HG02571 (cell line): ENCODE measurements around the gene ACP4.
"Not testable (repeated sequence)": the region's sequence is repeated elsewhere in the genome, so short reads cannot be mapped to it uniquely, and the experiment has no call there.

Experiments
- ATAC-seq: cut with Tn5 transposase; IDR thresholded peaks from one replicate; pipeline ENCODE4 v1.9.1; 2021; ENCODE audit warnings: mild to moderate bottlenecking, moderate library complexity; ENCODE audit not compliant: unreplicated experiment

Gene ACP4

GRCh38 chr19:50796634-50797428 is 6.6 kb downstream of the ACP4 start:
- no peak for ATAC-seq

- no peak for ATAC-seq
Observed at GRCh38 chr19:50797429-50797780, 7.2 kb downstream of the ACP4 start.

- ATAC-seq = no peak
Observed at GRCh38 chr19:50797781-50798658, 7.8 kb downstream of the ACP4 start.

GRCh38 chr19:50798659-50799546 is 8.7 kb downstream of the ACP4 start:
- ATAC-seq = no peak

- no peak for ATAC-seq
Observed at GRCh38 chr19:50799547-50799851, 9.3 kb downstream of the ACP4 start.

DNA sequence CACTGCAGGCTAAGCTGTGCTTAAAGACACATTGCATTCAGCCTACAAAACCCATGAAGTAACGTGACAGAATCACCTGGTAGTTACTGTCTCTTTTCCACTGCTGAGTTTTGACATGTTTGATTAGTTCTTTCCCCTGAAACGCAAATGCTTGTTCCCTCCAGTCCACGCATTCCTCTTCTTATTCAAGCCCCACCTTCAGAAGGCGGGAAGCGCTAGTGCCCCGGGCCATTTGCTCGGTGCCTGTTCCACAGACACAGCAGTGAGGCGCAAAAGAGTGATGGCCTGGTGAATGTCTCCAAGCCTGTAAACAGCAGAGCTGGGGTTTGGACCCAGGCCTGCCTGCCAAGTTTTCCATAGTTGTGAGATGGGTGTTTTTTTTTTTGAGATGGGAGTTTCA is 10.9 kb downstream of the ACP4 start:
- no peak for ATAC-seq

GRCh38 chr19:50803633-50804419 is 13.6 kb downstream of the ACP4 start:
- peak; percentile 10 for ATAC-seq

GRCh38 chr19:50804420-50805272 is 14.4 kb downstream of the ACP4 start:
- peak; percentile 92 for ATAC-seq

GRCh38 chr19:50808856-50809255 is 18.6 kb downstream of the ACP4 start:
- no peak for ATAC-seq

DNA sequence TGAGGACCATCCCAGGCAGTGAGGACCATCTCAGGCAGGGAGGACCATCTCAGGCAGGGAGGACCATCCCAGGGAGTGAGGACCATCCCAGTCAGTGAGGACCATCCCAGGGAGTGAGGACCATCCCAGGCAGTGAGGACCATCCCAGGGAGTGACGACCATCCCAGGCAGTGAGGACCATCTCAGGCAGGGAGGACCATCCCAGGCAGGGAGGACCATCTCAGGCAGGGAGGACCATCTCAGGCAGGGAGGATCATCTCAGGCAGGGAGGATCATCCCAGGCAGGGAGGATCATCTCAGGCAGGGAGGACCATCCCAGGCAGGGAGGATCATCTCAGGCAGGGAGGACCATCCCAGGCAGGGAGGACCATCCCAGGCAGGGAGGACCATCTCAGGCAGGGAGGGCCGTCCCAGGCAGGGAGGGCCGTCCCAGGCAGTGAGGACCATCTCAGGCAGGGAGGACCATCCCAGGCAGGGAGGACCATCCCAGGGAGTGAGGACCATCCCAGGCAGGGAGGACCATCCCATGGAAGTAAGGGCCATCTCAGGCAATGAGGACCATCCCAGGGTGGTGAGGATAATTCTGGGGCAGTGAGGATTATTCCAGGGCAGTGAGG is 21.5 kb downstream of the ACP4 start:
- not testable (repeated sequence) for ATAC-seq

DNA sequence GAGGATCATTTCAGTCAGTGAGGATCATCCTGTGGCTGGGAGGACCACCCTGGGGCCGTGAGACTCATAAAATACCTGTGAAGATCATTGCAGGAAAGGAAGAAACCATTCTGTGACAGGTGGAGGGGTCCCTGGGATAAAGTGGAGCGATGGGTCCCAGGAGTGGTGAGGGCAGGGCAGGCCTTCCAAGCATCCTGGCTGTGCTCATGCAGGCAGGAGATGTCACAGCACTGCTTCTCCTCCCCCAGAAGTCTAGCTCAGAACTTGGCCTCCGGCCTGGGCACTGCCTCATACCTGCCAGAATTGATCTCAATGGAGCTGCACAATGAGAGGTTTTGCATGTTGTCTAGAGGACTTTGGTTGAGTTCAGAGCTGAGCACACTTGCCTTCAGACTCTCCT is 22.3 kb downstream of the ACP4 start:
- no peak for ATAC-seq

DNA sequence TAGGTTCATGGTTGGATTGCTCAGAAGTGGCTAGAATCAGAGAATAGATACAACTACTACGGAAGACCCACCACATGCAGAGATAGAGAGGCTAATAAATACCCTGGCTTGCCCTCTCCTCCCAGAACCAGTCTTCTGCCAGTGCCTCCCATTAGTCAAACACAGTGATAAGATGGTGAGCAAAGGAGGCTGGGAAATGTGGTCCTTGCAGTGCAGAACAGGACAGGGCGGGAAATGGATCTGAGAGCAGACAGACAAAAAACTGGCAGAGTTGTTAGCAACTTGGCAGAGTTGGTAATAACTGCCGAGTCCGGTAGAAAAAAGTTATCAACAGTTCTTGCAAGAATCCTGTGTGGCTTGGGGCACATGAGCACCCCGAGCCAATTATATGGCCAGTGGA is 24.7 kb downstream of the ACP4 start:
- no peak for ATAC-seq

DNA sequence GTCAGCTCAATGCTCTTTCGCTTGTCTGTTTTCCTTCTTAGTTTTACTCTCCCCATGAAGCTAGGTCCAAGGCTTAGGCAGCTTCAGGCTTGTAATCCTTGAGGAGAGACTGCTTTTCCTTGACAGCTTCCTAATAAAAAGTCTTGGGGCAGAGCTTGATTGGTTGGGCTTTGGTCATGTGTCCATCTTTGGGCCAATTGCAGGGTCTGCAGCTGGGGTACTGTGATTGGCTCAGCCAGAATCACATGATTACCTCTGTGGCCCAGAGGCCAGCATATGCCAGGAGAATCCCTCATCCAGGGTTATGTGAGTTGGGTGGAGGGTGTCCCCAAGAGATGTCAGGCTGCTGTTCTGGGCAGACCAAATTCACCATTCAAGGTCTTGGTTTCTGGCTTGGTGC is 25.2 kb downstream of the ACP4 start:
- no peak for ATAC-seq

DNA sequence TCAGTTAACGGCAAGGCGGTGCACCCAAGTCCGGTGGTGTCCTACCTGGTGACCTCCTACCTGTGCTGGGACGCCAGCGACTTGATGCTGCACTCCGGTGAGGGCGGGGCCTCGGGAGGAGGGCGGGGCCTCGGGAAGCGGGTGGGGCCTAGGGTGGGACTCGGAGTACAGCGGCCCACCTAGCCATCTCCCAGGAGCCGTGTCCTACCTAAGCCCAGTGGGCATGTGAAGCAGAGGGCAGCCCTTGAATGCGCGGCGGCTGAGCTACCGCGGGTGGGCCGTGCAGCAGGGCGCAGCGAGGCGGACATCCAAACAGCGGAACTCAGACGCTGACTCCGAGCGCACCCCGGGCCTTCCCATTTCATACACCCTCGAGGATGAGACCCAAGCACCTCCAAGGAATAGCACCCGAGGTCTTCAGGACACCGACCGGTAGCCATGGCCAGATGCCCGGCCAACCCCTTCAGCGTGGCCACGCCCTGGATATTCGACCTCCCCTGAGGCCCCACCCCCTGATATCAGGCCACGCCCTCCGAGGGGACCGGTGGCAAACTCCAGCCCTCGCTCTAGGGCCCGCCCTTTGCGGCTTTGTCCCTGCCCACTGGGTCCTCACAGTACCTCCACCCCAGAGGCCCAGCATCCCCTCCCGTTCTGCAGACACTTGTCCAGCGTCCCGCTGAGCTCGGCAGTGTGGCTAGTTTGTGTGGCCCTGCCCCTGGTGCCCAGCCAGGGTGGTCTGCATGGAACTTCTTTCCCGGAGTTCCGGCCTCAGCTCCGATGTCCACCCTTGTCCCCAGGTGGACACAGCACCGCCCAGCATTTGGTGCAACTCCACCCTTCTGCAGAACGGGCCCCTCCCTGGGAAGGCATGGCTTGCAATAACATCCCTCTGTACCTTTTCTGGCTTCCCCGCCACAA is 28.0 kb downstream of the ACP4 start:
- peak; percentile 54 for ATAC-seq

- ATAC-seq = no peak
Observed at GRCh38 chr19:50818859-50819472, 28.8 kb downstream of the ACP4 start.

DNA sequence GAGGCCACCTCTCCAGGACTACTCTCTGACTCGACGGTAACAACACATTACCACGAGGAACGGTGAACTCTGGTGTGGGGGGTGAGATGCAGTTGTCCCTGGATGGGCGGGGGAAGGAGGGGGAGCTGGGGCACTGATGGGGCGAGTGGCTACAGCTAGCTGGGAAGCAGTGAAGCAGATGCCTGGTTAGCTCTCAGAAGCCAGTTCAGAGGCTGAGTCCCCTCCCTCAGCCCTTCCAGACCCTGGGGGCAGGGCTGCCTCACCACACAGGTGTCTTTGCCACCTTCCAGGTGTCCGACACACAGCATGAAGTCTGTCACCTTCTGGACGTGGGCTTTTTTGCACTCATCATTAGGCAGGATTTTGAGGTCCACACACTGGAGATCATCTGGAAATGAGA is 29.4 kb downstream of the ACP4 start:
- ATAC-seq = no peak

GRCh38 chr19:50820086-50820485 is 29.9 kb downstream of the ACP4 start:
- no peak for ATAC-seq
